Suprapubic skin (tissue), 4 donors: Measurements from ENCODE around the gene ATP6V0D1.

Source experiments
- POLR2A ChIP-seq, 2 donors: fragments of 450-650 bp; IDR thresholded peaks; one replicate each; pipeline ENCODE4 v1.6.1; 2017; ENCODE audit warnings: antibody characterized with exemption in 2 of 2, mild to moderate bottlenecking in 2 of 2, moderate library complexity in 2 of 2
- POLR2AphosphoS5 ChIP-seq, 3 donors: sonication (generic); formaldehyde crosslinking; IDR thresholded peaks; one replicate each; pipeline ENCODE4 v1.6.1; 2017; ENCODE audit warnings: antibody characterized with exemption in 3 of 3
- TF ChIP-seq, protein P1 (sequence below), 2 donors: fragments of 200-600 bp in 1 of 2; fragments of 450-650 bp in 1 of 2; sonication (generic) in 1 of 2; IDR thresholded peaks; one replicate each; pipeline ENCODE4 v1.5.1; 2016 to 2019; ENCODE audit warnings: antibody characterized with exemption in 2 of 2, mild to moderate bottlenecking in 1 of 2, moderate library complexity in 1 of 2

DNA sequence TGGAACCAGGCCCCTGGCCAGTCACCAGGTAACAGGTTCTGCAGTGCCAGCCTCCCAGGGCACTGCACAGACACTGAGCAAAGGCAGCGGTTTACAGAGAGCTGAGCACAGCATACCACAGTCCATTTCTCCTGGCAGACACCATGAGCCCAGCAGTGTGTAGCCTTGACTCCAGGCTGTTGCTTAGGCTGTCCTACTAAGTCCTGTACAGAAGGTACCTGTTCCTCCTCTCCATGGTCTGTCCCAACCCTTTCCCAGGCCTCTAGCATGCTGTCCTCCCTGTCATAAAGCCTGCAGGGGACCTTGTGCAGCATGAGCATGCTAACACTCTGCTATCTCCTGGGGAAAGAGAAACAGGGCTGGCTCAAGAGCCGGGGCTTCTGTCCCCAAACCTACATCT, 20.0 kb downstream of the ATP6V0D1 start:
- TF ChIP-seq, protein P1, sequence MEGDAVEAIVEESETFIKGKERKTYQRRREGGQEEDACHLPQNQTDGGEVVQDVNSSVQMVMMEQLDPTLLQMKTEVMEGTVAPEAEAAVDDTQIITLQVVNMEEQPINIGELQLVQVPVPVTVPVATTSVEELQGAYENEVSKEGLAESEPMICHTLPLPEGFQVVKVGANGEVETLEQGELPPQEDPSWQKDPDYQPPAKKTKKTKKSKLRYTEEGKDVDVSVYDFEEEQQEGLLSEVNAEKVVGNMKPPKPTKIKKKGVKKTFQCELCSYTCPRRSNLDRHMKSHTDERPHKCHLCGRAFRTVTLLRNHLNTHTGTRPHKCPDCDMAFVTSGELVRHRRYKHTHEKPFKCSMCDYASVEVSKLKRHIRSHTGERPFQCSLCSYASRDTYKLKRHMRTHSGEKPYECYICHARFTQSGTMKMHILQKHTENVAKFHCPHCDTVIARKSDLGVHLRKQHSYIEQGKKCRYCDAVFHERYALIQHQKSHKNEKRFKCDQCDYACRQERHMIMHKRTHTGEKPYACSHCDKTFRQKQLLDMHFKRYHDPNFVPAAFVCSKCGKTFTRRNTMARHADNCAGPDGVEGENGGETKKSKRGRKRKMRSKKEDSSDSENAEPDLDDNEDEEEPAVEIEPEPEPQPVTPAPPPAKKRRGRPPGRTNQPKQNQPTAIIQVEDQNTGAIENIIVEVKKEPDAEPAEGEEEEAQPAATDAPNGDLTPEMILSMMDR (IDR thresholded peaks at IDR 0.05), result no peak
- TF ChIP-seq POLR2AphosphoS5 (IDR thresholded peaks at IDR 0.05) (no peak), POLR2A (IDR thresholded peaks at IDR 0.05) (no peak)
